Ovary (tissue), 3 donors: Measurements from ENCODE around the gene NDE1.

Experiments used
- POLR2A ChIP-seq: fragments of 450-650 bp; IDR thresholded peaks from one replicate; pipeline ENCODE4 v1.6.1; 2017; ENCODE audit warnings: antibody characterized with exemption, mild to moderate bottlenecking, moderate library complexity
- TF ChIP-seq, protein P1 (sequence below), 3 donors: fragments of 450-650 bp in 2 of 3; fragments of 200-600 bp in 1 of 3; IDR thresholded peaks; one replicate each; pipeline versions ENCODE4 v1.5.1 to v1.8.0; 2016 to 2022; ENCODE audit warnings: antibody characterized with exemption in 3 of 3, mild to moderate bottlenecking in 1 of 3
- donor health status: DM: no; HTN: no; CAD: no.

DNA sequence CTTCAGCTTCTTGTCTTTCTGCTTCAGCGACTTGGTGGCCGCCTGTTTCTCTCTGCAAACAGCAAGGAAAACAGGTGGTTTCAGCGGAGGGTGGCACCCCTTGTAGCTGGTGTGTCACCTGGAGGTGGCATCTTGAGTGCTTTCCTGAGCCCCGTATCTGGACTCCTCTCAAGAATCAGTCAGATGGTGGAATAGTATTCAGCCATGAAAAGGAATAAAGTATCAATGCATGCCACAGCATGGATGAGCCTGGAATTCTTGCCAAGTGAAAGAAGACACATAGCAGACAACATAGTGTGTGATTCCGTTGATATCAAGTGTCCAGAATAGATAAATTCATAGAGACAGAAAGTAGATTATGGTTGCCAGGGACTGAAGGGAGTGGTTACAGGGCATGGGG, 65.2 kb downstream of the NDE1 start:
- TF ChIP-seq, protein P1, sequence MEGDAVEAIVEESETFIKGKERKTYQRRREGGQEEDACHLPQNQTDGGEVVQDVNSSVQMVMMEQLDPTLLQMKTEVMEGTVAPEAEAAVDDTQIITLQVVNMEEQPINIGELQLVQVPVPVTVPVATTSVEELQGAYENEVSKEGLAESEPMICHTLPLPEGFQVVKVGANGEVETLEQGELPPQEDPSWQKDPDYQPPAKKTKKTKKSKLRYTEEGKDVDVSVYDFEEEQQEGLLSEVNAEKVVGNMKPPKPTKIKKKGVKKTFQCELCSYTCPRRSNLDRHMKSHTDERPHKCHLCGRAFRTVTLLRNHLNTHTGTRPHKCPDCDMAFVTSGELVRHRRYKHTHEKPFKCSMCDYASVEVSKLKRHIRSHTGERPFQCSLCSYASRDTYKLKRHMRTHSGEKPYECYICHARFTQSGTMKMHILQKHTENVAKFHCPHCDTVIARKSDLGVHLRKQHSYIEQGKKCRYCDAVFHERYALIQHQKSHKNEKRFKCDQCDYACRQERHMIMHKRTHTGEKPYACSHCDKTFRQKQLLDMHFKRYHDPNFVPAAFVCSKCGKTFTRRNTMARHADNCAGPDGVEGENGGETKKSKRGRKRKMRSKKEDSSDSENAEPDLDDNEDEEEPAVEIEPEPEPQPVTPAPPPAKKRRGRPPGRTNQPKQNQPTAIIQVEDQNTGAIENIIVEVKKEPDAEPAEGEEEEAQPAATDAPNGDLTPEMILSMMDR (IDR thresholded peaks at IDR 0.05), result no peak
- no peak for TF ChIP-seq POLR2A
